Activated CD8-positive, alpha-beta memory T cell treated with anti-CD3 and anti-CD28 coated beads for 4 hours (primary cell): Measurements from ENCODE around the gene SPRR2F.

Experiments used
- DNase-seq, 2 donors: peaks; one replicate each; pipeline ENCODE4 v3.0.0-alpha.2; 2020; ENCODE audit warnings: low read depth in 2 of 2

The SPRR2F gene

DNA sequence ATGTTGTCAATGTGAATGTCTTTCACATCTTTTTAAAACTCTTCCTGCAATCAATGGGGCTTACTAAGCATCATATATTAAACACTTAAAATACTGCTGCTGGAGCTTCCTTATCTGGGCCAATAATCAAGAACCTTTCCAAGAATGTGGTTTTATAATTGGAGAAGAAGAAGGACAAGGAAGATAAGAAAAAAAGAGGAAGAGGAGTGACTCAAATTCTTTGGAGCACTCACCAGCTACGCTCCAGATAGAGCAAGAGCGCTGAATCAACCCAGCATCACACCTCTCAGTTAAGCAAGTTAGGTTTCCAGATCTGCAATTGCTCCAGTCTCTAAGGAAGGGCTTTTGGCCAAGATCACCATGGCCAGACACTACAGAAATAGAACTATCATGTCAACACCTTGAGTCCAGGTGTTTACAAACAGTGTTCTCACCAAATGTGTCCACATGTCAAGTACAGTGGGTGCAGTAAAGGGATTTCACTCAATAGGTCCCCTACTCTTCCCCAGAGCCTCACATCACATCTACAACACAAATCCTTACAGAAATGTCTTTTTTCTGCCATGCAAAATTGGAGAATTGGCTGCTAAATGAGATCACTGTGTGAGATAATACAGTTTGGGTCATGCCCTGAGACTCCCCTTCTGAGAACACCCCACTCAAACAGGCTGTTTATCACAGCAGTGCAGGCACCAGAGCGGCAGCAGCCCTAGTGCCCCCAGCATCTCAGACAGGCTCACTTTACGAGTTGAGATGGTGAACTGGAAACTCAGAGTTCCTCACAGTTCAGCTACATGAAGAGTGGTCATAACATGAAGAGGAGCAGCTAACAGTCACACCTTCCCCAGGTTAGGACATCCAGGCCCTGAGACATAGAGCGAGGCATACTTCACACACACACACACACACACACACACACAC lies 40.2 kb downstream of the SPRR2F start:
- no peak for DNase-seq

DNA sequence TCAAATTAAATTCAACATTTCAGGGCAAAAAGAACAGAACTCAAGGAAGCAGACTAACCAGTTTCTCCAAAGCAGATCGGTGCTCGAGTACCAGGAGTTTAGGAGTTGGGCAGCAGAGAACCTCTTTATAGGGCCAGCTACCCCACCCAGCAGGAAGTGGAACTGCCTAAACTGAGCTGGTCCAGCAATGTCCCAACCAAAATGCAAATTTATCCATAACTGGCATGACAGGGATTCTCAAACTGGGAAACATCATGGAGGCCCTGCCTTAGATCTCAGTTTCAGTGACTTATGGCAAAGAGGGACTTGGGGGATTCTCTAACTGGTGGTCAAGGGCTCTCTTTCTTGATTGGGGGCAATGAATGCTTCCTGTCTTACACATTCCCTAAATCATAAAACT lies 41.8 kb downstream of the SPRR2F start, which contains the start of gene SPRR2B:
Gene SPRR2B, minus strand, starts transcription at position 101 of the 400 bp plus-strand sequence. CDS start 772 bp downstream, outside the sequence.
- no peak for DNase-seq

DNA sequence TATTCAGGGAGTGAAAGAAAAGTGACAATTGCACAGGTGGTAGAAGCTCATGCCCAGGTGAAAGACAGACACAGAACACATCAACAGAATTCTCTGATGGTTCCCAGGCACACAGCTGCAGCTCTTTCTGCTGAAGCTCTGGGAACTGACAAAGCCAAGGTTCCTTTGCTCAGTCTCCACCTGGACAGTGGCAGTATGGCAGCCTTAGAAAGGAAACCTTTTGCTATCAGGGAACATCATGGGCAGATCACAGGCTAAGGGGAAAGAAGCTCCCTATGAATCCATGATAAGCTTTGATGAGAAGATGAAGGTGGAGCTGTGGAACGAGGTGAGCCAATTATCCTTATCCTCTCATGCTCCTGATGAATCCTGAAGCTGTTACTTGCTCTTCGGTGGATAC lies 43.1 kb downstream of the SPRR2F start:
- no peak for DNase-seq
